ENCODE measurements around the gene PTPRZ1. TPM values are rescaled to one million over a fixed set of nuclear protein-coding genes. Genes with fewer than 3 reads are reported as not detected.

The PTPRZ1 gene
- total and polyA plus RNA-seq, 2 donors from 2014 or later = 0.17 to 0.98 TPM

DNA sequence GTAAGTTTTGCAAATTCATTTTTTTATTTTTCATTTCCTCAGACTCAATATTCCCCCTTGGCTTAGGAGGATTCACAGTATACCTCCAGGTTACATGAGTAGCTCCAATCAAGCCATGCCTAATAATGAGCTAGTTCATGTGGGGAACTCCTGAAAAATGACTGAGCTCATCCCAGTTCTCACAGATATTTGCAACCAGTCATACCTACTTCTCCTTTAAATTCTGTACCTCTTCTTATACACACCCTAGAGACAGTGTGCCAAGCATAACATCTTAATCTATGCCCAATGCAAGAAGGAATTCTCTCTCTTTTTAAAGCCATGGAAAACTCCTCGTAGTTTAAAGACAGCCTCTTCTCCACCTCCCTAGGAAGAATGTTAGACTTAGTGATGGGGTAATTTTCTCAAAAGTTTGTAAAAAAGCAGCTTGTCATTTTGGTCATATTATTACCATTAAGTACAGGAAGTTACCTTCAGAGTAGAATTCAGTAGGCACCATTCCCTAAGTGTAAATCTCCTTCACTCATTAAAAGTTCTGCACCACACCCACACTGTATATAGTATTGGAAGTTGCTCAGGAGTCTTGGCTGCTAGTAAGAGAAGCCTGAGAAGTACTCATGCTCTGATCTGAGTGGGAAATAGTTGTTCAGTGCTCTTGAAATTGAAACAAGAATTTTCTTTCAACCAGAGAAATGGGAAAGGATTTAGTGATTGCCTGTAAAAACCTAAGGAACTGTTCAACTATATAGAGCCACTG is 72.7 kb downstream of the PTPRZ1 start:
- Histone ChIP-seq H3K9me3 (ENCODE audit: control insufficient read depth in 2 of 3, insufficient read depth in 1 of 3, low read length in 3 of 3) (no peaks in the 10 kb centered on the region), H3K27ac (ENCODE audit: low read depth in 2 of 2, low read length in 2 of 2) (no peak overlapping the region), H3K36me3 (ENCODE audit: control insufficient read depth in 2 of 3, insufficient read depth in 3 of 3, low read length in 3 of 3) (no peaks in the 10 kb centered on the region), H3K4me1 (ENCODE audit: control insufficient read depth in 2 of 3, insufficient read depth in 2 of 3, low read depth in 1 of 3, low read length in 3 of 3) (no peaks in the 10 kb centered on the region), H3K9ac (ENCODE audit: low read length in 3 of 3) (no peak overlapping the region), H3K4me3 (ENCODE audit: low read length in 3 of 3) (no peak overlapping the region), H3K27me3 (ENCODE audit: control insufficient read depth, insufficient read depth, low read length) (no peaks in the 10 kb centered on the region)
- FAIRE-seq (no peak), DNase-seq (no peak)
- TF ChIP-seq, protein P1, sequence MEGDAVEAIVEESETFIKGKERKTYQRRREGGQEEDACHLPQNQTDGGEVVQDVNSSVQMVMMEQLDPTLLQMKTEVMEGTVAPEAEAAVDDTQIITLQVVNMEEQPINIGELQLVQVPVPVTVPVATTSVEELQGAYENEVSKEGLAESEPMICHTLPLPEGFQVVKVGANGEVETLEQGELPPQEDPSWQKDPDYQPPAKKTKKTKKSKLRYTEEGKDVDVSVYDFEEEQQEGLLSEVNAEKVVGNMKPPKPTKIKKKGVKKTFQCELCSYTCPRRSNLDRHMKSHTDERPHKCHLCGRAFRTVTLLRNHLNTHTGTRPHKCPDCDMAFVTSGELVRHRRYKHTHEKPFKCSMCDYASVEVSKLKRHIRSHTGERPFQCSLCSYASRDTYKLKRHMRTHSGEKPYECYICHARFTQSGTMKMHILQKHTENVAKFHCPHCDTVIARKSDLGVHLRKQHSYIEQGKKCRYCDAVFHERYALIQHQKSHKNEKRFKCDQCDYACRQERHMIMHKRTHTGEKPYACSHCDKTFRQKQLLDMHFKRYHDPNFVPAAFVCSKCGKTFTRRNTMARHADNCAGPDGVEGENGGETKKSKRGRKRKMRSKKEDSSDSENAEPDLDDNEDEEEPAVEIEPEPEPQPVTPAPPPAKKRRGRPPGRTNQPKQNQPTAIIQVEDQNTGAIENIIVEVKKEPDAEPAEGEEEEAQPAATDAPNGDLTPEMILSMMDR (IDR thresholded peaks at IDR 0.05; ENCODE audit: borderline replicate concordance, extremely low read depth, insufficient read depth) = no peak
- intact Hi-C loops (cut with DNase I) = loop anchor here (10.0 kb wide), 1 partner anchor 61 kb away; no protein-coding TSS in a partner anchor

GRCh38 chr7:121953164-121953563 is 80.2 kb downstream of the PTPRZ1 start:
- no peak overlapping the region for H3K4me3 ChIP-seq (ENCODE audit: low read length in 3 of 3)
- intact Hi-C loops (cut with DNase I) = no loop called here

GRCh38 chr7:121953601-121954000 is 80.6 kb downstream of the PTPRZ1 start:
- Histone ChIP-seq H3K27ac (ENCODE audit: low read depth in 2 of 2, low read length in 2 of 2) (no peak overlapping the region), H3K4me3 (ENCODE audit: low read length in 3 of 3) (no peak overlapping the region), H3K9me3 (ENCODE audit: control insufficient read depth in 2 of 3, insufficient read depth in 1 of 3, low read length in 3 of 3) (no peaks in the 10 kb centered on the region), H3K9ac (ENCODE audit: low read length in 3 of 3) (no peak overlapping the region), H3K4me1 (ENCODE audit: control insufficient read depth in 2 of 3, insufficient read depth in 2 of 3, low read depth in 1 of 3, low read length in 3 of 3) (no peaks in the 10 kb centered on the region), H3K36me3 (ENCODE audit: control insufficient read depth in 2 of 3, insufficient read depth in 3 of 3, low read length in 3 of 3) (no peaks in the 10 kb centered on the region), H3K27me3 (ENCODE audit: control insufficient read depth, insufficient read depth, low read length) (no peaks in the 10 kb centered on the region)
- DNase-seq = no peak
- intact Hi-C loops (cut with DNase I) = no loop called here
- FAIRE-seq = no peak
- TF ChIP-seq, protein P1 (IDR thresholded peaks at IDR 0.05; ENCODE audit: borderline replicate concordance, extremely low read depth, insufficient read depth) = no peak

More at GRCh38 chr7:121953164-121953563, 80.2 kb downstream of the PTPRZ1 start:
- H3K27me3 ChIP-seq (ENCODE audit: control insufficient read depth, insufficient read depth, low read length) = no peaks in the 10 kb centered on the region
- H3K4me1 ChIP-seq (ENCODE audit: control insufficient read depth in 2 of 3, insufficient read depth in 2 of 3, low read depth in 1 of 3, low read length in 3 of 3) = no peaks in the 10 kb centered on the region
- FAIRE-seq = no peak
- no peak for DNase-seq
- H3K27ac ChIP-seq (ENCODE audit: low read depth in 2 of 2, low read length in 2 of 2) = no peak overlapping the region
- no peaks in the 10 kb centered on the region for H3K36me3 ChIP-seq (ENCODE audit: control insufficient read depth in 2 of 3, insufficient read depth in 3 of 3, low read length in 3 of 3)
- no peaks in the 10 kb centered on the region for H3K9me3 ChIP-seq (ENCODE audit: control insufficient read depth in 2 of 3, insufficient read depth in 1 of 3, low read length in 3 of 3)
- TF ChIP-seq, protein P1 (IDR thresholded peaks at IDR 0.05; ENCODE audit: borderline replicate concordance, extremely low read depth, insufficient read depth) = no peak
- H3K9ac ChIP-seq (ENCODE audit: low read length in 3 of 3) = no peak overlapping the region

All from kidney (tissue), 14 donors.